ENCODE measurements around the gene GSTK1.

- no peak for TF ChIP-seq EZH2 (IDR thresholded peaks at IDR 0.05; ENCODE audit: borderline replicate concordance, low read length)
- TF ChIP-seq CTCF (IDR thresholded peaks at IDR 0.05; ENCODE audit: low read length): no peak
These were observed 18.3 kb downstream of the GSTK1 start for GRCh38 chr7:143281529-143281928.

Measured in OCI-LY1 (cell line).